ENCODE measurements around the gene PLCXD1. TPM values are rescaled to one million over a fixed set of nuclear protein-coding genes. Genes with fewer than 3 reads are reported as not detected.

The PLCXD1 gene
- total and polyA plus RNA-seq, 9 of the 15 experiments (the other 6 are each of a cell fraction or from before 2014, with no cell fraction given) = 6.0 to 60.2 (median 39.5) TPM

GRCh38 chrX:267771-268261 lies 13.4 kb upstream of the PLCXD1 start:
- BruUV-seq (replicated peaks) = no TSS peak
- no peak overlapping the region for H3K9ac ChIP-seq (ENCODE audit: insufficient read depth in 1 of 2, low read depth in 2 of 2, low read length in 2 of 2)
- H4K20me1 ChIP-seq (replicated peaks; ENCODE audit: control insufficient read depth, insufficient read depth, low read length) = no peaks in the 10 kb centered on the region
- intact Hi-C loops (cut with micrococcal nuclease) = no loop called here
- no peaks in the 10 kb centered on the region for H3K9me1 ChIP-seq (ENCODE audit: control insufficient read depth, insufficient read depth, low read length)
- H2AFZ ChIP-seq (ENCODE audit: low read depth, low read length) = no peak overlapping the region
- in situ Hi-C loops (cut with MboI) = no loop called here
- 51% methylated on average over 23 of the region's 33 CpGs for WGBS (ENCODE audit: insufficient coverage, low coverage, missing lambda C conversion rate)
- no peak overlapping the region for H3K4me2 ChIP-seq (ENCODE audit: insufficient read depth, low read length)
- no peaks in the 10 kb centered on the region; a peak in 1 of 5 replicates for H3K27me3 ChIP-seq (ENCODE audit: control insufficient read depth in 2 of 2, insufficient read depth in 2 of 2, low read length in 2 of 2)
- ChIA-PET POLR2A (no interaction called here), CTCF (ENCODE audit: low intra/inter-chr PET ratio) (no interaction called here)
- no peaks in the 10 kb centered on the region for H3K79me2 ChIP-seq (ENCODE audit: control insufficient read depth, insufficient read depth, low read length)
- no peak overlapping the region for H3K27ac ChIP-seq (ENCODE audit: extremely low read depth, low read depth, low read length)
- no peak for ATAC-seq
- no peak for DNase-seq (ENCODE audit: extremely low read depth in 1 of 4, low spot score in 3 of 4)
- no peak overlapping the region for H3K4me3 ChIP-seq
- H3K4me1 ChIP-seq (replicated peaks in 1 of 2; ENCODE audit: control insufficient read depth in 2 of 2, insufficient read depth in 2 of 2, low read length in 2 of 2) = no peaks in the 10 kb centered on the region; a peak in 1 of 5 replicates
- FAIRE-seq = no peak
- no peaks in the 10 kb centered on the region for H3K9me3 ChIP-seq (replicated peaks; ENCODE audit: control insufficient read depth, insufficient read depth, low read depth, low read length)
- H3K36me3 ChIP-seq (ENCODE audit: control insufficient read depth, insufficient read depth, low read length) = no peaks in the 10 kb centered on the region
- TF ChIP-seq ZNF347 (CRISPR knock-in tag; IDR thresholded peaks at IDR 0.05; ENCODE audit: low read depth) (no peak), ZNF184 (CRISPR knock-in tag; IDR thresholded peaks at IDR 0.05) (no peak), ZNF780A (CRISPR knock-in tag; IDR thresholded peaks at IDR 0.05) (no peak), CREB3L1 (IDR thresholded peaks at IDR 0.05; ENCODE audit: borderline replicate concordance, low read depth) (no peak), NFIX (CRISPR knock-in tag; IDR thresholded peaks at IDR 0.05; ENCODE audit: low read depth) (no peak), THAP12 (CRISPR knock-in tag; IDR thresholded peaks at IDR 0.05) (no peak), TAF7 (tag; IDR thresholded peaks at IDR 0.05) (no peak)
- TF ChIP-seq, protein P1, sequence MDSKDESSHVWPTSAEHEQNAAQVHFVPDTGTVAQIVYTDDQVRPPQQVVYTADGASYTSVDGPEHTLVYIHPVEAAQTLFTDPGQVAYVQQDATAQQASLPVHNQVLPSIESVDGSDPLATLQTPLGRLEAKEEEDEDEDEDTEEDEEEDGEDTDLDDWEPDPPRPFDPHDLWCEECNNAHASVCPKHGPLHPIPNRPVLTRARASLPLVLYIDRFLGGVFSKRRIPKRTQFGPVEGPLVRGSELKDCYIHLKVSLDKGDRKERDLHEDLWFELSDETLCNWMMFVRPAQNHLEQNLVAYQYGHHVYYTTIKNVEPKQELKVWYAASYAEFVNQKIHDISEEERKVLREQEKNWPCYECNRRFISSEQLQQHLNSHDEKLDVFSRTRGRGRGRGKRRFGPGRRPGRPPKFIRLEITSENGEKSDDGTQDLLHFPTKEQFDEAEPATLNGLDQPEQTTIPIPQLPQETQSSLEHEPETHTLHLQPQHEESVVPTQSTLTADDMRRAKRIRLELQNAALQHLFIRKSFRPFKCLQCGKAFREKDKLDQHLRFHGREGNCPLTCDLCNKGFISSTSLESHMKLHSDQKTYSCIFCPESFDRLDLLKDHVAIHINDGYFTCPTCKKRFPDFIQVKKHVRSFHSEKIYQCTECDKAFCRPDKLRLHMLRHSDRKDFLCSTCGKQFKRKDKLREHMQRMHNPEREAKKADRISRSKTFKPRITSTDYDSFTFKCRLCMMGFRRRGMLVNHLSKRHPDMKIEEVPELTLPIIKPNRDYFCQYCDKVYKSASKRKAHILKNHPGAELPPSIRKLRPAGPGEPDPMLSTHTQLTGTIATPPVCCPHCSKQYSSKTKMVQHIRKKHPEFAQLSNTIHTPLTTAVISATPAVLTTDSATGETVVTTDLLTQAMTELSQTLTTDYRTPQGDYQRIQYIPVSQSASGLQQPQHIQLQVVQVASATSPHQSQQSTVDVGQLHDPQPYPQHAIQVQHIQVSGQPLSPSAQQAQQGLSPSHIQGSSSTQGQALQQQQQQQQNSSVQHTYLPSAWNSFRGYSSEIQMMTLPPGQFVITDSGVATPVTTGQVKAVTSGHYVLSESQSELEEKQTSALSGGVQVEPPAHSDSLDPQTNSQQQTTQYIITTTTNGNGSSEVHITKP (IDR thresholded peaks at IDR 0.05; ENCODE audit: partially characterized antibody) = no peak
- TF ChIP-seq, protein P2, sequence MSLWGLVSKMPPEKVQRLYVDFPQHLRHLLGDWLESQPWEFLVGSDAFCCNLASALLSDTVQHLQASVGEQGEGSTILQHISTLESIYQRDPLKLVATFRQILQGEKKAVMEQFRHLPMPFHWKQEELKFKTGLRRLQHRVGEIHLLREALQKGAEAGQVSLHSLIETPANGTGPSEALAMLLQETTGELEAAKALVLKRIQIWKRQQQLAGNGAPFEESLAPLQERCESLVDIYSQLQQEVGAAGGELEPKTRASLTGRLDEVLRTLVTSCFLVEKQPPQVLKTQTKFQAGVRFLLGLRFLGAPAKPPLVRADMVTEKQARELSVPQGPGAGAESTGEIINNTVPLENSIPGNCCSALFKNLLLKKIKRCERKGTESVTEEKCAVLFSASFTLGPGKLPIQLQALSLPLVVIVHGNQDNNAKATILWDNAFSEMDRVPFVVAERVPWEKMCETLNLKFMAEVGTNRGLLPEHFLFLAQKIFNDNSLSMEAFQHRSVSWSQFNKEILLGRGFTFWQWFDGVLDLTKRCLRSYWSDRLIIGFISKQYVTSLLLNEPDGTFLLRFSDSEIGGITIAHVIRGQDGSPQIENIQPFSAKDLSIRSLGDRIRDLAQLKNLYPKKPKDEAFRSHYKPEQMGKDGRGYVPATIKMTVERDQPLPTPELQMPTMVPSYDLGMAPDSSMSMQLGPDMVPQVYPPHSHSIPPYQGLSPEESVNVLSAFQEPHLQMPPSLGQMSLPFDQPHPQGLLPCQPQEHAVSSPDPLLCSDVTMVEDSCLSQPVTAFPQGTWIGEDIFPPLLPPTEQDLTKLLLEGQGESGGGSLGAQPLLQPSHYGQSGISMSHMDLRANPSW (CRISPR knock-in tag; IDR thresholded peaks at IDR 0.05) = no peak
- TF ChIP-seq, protein P3, sequence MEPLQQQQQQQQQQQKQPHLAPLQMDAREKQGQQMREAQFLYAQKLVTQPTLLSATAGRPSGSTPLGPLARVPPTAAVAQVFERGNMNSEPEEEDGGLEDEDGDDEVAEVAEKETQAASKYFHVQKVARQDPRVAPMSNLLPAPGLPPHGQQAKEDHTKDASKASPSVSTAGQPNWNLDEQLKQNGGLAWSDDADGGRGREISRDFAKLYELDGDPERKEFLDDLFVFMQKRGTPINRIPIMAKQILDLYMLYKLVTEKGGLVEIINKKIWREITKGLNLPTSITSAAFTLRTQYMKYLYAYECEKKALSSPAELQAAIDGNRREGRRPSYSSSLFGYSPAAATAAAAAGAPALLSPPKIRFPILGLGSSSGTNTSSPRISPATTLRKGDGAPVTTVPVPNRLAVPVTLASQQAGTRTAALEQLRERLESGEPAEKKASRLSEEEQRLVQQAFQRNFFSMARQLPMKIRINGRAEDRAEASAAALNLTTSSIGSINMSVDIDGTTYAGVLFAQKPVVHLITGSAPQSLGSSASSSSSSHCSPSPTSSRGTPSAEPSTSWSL (CRISPR knock-in tag; IDR thresholded peaks at IDR 0.05; ENCODE audit: borderline replicate concordance) = no peak
